Thyroid gland (tissue), 4 donors: ENCODE results near the gene SLC7A14.

Experiments used
- CTCF ChIP-seq, 6 experiments: fragments of 200-600 bp in 3 of 6; fragments of 450-650 bp in 3 of 6; sonication (generic) in 3 of 6; IDR thresholded peaks; one replicate each; pipeline ENCODE4 v1.5.1; 2016 to 2019; ENCODE audit warnings: antibody characterized with exemption in 6 of 6, mild to moderate bottlenecking in 2 of 6, inconsistent platforms in 1 of 6, moderate library complexity in 1 of 6
- POLR2A ChIP-seq, 2 donors: fragments of 450-650 bp; IDR thresholded peaks; one replicate each; pipeline ENCODE4 v1.6.1; 2017; ENCODE audit warnings: antibody characterized with exemption in 2 of 2, mild to moderate bottlenecking in 2 of 2, moderate library complexity in 1 of 2

- TF ChIP-seq CTCF (IDR thresholded peaks at IDR 0.05), result no peak
- TF ChIP-seq POLR2A (IDR thresholded peaks at IDR 0.05), result no peak
Observed at GRCh38 chr3:170528726-170529125, 57.1 kb downstream of the SLC7A14 start.
